GM21526 (cell line): ENCODE data around the gene MAGEB1.

ENCODE experiments used
- ATAC-seq: cut with Tn5 transposase; IDR thresholded peaks from one replicate; pipeline ENCODE4 v1.9.1; 2021; ENCODE audit warnings: moderate library complexity; ENCODE audit not compliant: unreplicated experiment, low FRiP score

Gene MAGEB1

DNA sequence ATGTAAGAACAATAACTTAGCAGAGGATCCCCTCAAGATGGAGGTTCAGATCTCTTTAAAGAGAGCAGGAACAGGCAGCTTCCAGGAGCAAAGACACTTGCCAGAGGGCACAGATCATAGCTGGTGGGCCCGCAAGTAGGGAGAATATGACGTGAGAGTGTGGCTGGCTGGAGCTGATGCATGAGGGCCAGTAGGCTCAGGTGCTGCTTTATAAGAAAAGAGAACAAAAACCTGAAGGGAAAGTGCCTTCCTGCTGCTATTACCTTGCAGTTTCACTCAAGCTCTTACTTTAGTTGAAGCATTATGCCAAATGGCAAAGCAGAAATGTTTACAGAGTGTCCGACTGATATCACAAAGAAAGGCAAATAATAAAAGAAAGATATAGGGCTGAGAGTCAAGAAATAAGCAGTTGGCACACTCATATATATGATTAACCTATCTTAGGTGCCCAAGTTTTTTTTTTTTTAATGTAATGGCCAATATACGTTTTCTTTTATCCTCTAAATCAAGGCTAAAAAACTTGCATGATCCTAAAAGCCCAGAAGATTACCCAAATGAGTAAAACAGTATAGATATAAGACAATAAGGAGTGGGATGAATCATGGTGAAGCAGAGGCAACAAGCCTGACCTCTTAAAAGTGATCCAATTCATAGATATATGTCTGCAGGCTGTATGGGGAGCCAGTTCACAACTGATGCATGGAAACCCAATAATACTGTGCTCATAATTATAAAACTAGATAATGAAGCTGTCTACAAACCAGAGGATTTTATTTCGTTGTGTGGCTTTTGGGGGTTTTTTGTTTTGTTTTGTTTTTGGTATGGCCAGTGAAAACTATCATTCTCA lies 49.7 kb downstream of the MAGEB1 start:
- ATAC-seq = no peak

DNA sequence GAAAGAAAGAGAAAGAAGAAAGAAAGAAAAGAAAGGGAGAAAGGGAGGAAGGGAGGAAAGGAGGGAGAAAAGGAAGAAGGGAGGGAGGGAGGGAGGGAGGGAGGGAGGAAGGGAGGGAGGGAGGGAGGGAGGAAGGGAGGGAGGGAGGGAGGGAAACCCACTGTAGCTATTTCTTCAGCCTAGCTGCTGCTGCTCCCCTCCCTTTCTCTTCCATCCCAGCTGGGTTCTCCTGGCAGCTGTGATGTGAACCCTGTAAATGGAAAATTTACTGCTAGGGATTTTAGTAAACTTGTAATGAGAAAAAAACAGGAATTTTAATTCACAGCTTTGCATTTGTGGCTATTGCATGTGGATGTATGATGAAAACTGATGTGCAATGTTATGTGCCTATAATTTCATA lies 54.3 kb downstream of the MAGEB1 start:
- ATAC-seq = no peak
